Adrenal gland (tissue), 12 donors: ENCODE measurements around the gene IFRD2. TPM values are rescaled to one million over a fixed set of nuclear protein-coding genes. Genes with fewer than 3 reads are reported as not detected.

ENCODE experiments used
- DNase-seq, 7 donors: peaks; one replicate each; pipeline ENCODE4 v3.0.0-alpha.2; 2019 to 2020
- H3K27ac ChIP-seq, 5 donors: fragments of 200-600 bp; sonication (generic) in 4 of 5; 1 replicate in 3 of 5; 2 replicates in 2 of 5; pipeline versions ENCODE4 v1.5.1 to v1.8.0; 2016 to 2020; ENCODE audit warnings: mild to moderate bottlenecking in 1 of 5
- H3K27me3 ChIP-seq: fragments of 200-600 bp; 2 replicates; pipeline ENCODE4 v1.8.0; 2021
- H3K36me3 ChIP-seq, 2 donors: fragments of 200-600 bp; replicated peaks in 1 of 2; 1 replicate in 1 of 2; 2 replicates in 1 of 2; pipeline versions ENCODE4 v1.5.1 to v1.8.0; 2018 to 2022
- H3K4me1 ChIP-seq, 2 donors: fragments of 200-600 bp; replicated peaks in 1 of 2; 1 replicate in 1 of 2; 2 replicates in 1 of 2; pipeline versions ENCODE4 v1.5.1 to v1.8.0; 2018 to 2021
- H3K4me3 ChIP-seq, 4 donors: fragments of 200-600 bp; sonication (generic) in 3 of 4; one replicate each; pipeline ENCODE4 v1.5.1; 2016 to 2018
- H3K9me3 ChIP-seq, 3 donors: fragments of 200-600 bp; sonication (generic) in 1 of 3; replicated peaks in 1 of 3; 1 replicate in 2 of 3; 2 replicates in 1 of 3; pipeline versions ENCODE4 v1.5.1 to v1.8.0; 2016 to 2021
- CTCF ChIP-seq, 6 experiments: fragments of 450-650 bp in 4 of 6; fragments of 200-600 bp in 2 of 6; sonication (generic) in 1 of 6; IDR thresholded peaks; 1 replicate in 5 of 6; 2 replicates in 1 of 6; pipeline versions ENCODE4 v1.5.1 to v1.8.0; 2016 to 2021; ENCODE audit warnings: antibody characterized with exemption in 6 of 6, mild to moderate bottlenecking in 2 of 6, moderate library complexity in 1 of 6
- POLR2A ChIP-seq, 2 donors: fragments of 450-650 bp; IDR thresholded peaks; one replicate each; pipeline ENCODE4 v1.6.1; 2017; ENCODE audit warnings: antibody characterized with exemption in 2 of 2, mild to moderate bottlenecking in 2 of 2, moderate library complexity in 1 of 2
- whole genome bisulfite sequencing, 4 donors: extraction: QIAGEN DNeasy Blood & Tissue Kit in 2 of 4; methylation state at CpG; one replicate each; pipeline versions ENCODE4 v1.1.5 to v1.1.7; 2013 to 2017; 5-methylcytosine and 5-hydroxymethylcytosine counted together
- intact Hi-C, 2 donors: fragments of 100-400 bp; cut with DNase I; formaldehyde crosslinking; loops; one replicate each; pipeline versions ENCODE4 v1.14.1 to v1.15.0; 2022 to 2023
- polyA plus RNA-seq, 3 donors: library from polyadenylated mRNA; stranded (reverse); fragments of 200-250 nt in 2 of 3; fragments of 350-450 nt in 1 of 3; fragmentation: Illumina TruSeq in 1 of 3; extraction: RNeasy Lipid Tissue Mini Kit (QIAGEN cat#74804) in 1 of 3; gene quantifications; one replicate each; pipeline ENCODE4 v1.2.3, GENCODE V29; 2013 to 2014
- total RNA-seq, 9 donors: library from RNA; depleted of rRNA in 4 of 9; stranded (reverse); fragments of >200 nt in 4 of 9; fragments of 120-200 nt in 1 of 9; fragmentation: NEBNext Ultra II Directional in 1 of 9; extraction: Animal tissue kit (Norgen Biotek cat#: 25700) in 1 of 9; gene quantifications; one replicate each; pipeline versions ENCODE4 v1.1.0 to v1.2.4, GENCODE V29; 2013 to 2023
- donor health status: healthy with polysubstance abuse.
- donor health status: Bipolar disorder and iron deficiency.
- donor health status: DM: yes; HTN: yes; CAD: no.
- donor health status: DM: no; HTN: no; CAD: no.
- donor health status: DM: no; HTN: no; CAD: no.
- donor health status: DM: yes; HTN: yes; CAD: no.

IFRD2 gene
- total and polyA plus RNA-seq, 12 donors, result 31.6 to 182 (median 56.8) TPM

DNA sequence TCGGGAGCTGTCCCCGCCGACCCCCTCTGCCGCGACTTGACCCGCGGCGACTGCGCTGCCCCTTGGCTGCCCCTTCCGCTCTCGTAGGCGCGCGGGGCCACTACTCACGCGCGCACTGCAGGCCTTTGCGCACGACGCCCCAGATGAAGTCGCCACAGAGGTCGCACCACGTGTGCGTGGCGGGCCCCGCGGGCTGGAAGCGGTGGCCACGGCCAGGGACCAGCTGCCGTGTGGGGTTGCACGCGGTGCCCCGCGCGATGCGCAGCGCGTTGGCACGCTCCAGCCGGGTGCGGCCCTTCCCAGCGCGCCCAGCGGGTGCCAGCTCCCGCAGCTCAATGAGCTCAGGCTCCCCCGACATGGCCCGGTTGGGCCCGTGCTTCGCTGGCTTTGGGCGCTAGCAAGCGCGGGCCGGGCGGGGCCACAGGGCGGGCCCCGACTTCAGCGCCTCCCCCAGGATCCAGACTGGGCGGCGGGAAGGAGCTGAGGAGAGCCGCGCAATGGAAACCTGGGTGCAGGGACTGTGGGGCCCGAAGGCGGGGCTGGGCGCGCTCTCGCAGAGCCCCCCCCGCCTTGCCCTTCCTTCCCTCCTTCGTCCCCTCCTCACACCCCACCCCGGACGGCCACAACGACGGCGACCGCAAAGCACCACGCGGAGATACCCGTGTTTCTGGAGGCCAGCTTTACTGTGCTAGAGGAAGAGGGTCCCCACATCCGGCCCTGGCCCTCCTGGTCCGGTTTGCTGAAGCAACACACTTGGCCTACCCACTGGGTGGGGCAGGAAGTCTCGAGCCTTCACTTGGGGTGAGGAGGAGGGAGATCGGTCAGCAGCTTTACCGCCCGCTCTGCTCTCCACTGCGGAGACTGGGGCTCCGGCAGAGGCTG lies 48.5 kb upstream of the IFRD2 start, which contains the start of gene RASSF1:
Gene RASSF1, minus strand, starts transcription at position 389 of the 882 bp plus-strand sequence. Its CDS starts 31 bp downstream, at position 358.
- no peak for TF ChIP-seq CTCF (IDR thresholded peaks at IDR 0.05)
- TF ChIP-seq POLR2A (IDR thresholded peaks at IDR 0.05), result peak in 1 of 2 donors; percentile 38
- Histone ChIP-seq H3K4me3 (peak within 1 kb of the TSS in 2 of 4 donors; percentile 16 to 64), H3K27me3 (no peaks in the 10 kb centered on the region), H3K4me1 (peaks cover 23 to 31% of the 10 kb centered on the region in 2 donors), H3K27ac (peak within 1 kb of the TSS in 4 of 5 donors; percentile 66 to 98 (median 94)), H3K36me3 (no peaks in the 10 kb centered on the region), H3K9me3 (no peaks in the 10 kb centered on the region)
- 19 to 29% (median 25%) methylated on average over 1 to 85 of the region's 85 CpGs for WGBS, 4 donors
- peak in 3 of 7 donors; percentile 46 to 54 (median 52) for DNase-seq
- intact Hi-C loops, result no loop called here

GRCh38 chr3:50340147-50340447 lies 47.9 kb upstream of the IFRD2 start:
- H3K4me3 ChIP-seq, result peak overlapping the region in 2 of 4 donors; percentile 16 to 64
- H3K27ac ChIP-seq, result peak overlapping the region in 4 of 5 donors; percentile 66 to 98 (median 94)
- no peaks in the 10 kb centered on the region for H3K9me3 ChIP-seq
- no peaks in the 10 kb centered on the region for H3K27me3 ChIP-seq
- TF ChIP-seq CTCF (IDR thresholded peaks at IDR 0.05) (no peak), POLR2A (IDR thresholded peaks at IDR 0.05) (no peak)
- H3K4me1 ChIP-seq, result peaks cover 21 to 31% of the 10 kb centered on the region in 2 donors
- DNase-seq, result peak in 1 of 7 donors; percentile 19
- intact Hi-C loops, result no loop called here
- 32 to 53% (median 44%) methylated on average over 9 of the region's 9 CpGs for WGBS, 4 donors
- no peaks in the 10 kb centered on the region for H3K36me3 ChIP-seq

- DNase-seq, result no peak
- peak overlapping the region in 4 of 5 donors; percentile 66 to 98 (median 94) for H3K27ac ChIP-seq
- H3K4me3 ChIP-seq, result peak overlapping the region in 1 of 4 donors; percentile 64
- intact Hi-C loops, result no loop called here
- H3K9me3 ChIP-seq, result no peaks in the 10 kb centered on the region
- no peaks in the 10 kb centered on the region for H3K36me3 ChIP-seq
- no peaks in the 10 kb centered on the region for H3K27me3 ChIP-seq
- TF ChIP-seq CTCF (IDR thresholded peaks at IDR 0.05) (no peak), POLR2A (IDR thresholded peaks at IDR 0.05) (no peak)
- peaks cover 21 to 35% of the 10 kb centered on the region in 2 donors for H3K4me1 ChIP-seq
- whole genome bisulfite sequencing, 4 donors, result 63 to 81% (median 76%) methylated on average over 10 to 14 of the region's 14 CpGs
Measured at GRCh38 chr3:50339485-50340146, 47.4 kb upstream of the IFRD2 start.

- intact Hi-C loops, result no loop called here
- DNase-seq, result no peak
- Histone ChIP-seq H3K4me3 (no peak overlapping the region), H3K9me3 (no peaks in the 10 kb centered on the region), H3K4me1 (peaks cover 21 to 42% of the 10 kb centered on the region in 2 donors), H3K27me3 (no peaks in the 10 kb centered on the region), H3K36me3 (no peaks in the 10 kb centered on the region), H3K27ac (peak overlapping the region in 4 of 5 donors; percentile 87 to 98 (median 94))
- 58 to 71% (median 67%) methylated on average over 5 of the region's 5 CpGs for WGBS, 4 donors
- no peak for TF ChIP-seq POLR2A (IDR thresholded peaks at IDR 0.05)
- TF ChIP-seq CTCF (IDR thresholded peaks at IDR 0.05), result no peak
Measured at GRCh38 chr3:50338965-50339364, 46.7 kb upstream of the IFRD2 start.
